HuH-7.5 (cell line): ENCODE results near the gene KLK2.
A peak's percentile ranks its signal among the peaks of the same experiment; 100 is the strongest.
"Not testable (repeated sequence)": the region's sequence is repeated elsewhere in the genome, so short reads cannot be mapped to it uniquely, and the experiment has no call there.

Experiments used
- DNase-seq: peaks from one replicate; pipeline ENCODE4 v3.0.0; 2011; ENCODE audit warnings: low spot score

Gene KLK2

DNA sequence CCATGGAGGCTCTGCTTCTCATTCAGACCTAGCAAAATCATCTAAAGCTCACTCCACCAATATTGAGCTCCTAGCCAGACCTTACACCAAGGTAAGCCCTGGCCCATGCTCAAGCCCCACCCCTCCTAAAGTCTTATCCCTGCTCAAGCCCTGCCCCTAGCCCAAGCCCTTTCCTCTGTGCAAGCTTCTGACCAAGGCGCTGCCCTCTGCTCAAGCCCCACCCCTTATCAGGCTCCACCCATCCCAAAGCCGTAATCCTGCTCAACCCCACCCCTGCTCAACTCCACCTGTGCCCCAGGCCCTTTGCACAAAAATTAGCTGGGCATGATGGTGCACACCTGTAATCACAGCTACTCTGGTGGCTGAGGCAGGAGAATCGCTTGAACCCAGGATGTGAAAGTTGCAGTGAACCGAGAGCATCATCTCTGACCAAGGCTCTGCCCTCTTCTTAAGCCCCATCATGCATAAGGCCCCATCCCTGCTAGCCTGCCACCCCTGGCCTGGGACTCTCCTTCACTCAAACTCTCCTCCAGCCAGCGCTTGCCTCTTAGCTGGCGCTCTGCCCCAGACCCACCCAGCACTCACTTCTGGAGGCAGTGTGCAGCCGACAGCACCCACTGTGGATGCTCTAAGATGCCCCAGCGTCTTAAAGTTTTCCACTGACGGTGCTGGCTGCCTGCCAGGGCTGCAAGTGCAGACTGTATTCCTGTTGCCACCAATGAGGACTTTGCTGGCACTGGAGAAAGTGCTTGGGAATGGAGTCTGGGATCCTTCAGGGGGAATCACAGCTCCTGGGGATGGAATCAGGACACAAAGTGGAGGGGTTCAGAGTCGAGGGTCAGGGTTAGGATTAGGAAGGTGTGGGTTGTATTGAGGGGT, 21.5 kb downstream of the KLK2 start:
- no peak for DNase-seq

DNA sequence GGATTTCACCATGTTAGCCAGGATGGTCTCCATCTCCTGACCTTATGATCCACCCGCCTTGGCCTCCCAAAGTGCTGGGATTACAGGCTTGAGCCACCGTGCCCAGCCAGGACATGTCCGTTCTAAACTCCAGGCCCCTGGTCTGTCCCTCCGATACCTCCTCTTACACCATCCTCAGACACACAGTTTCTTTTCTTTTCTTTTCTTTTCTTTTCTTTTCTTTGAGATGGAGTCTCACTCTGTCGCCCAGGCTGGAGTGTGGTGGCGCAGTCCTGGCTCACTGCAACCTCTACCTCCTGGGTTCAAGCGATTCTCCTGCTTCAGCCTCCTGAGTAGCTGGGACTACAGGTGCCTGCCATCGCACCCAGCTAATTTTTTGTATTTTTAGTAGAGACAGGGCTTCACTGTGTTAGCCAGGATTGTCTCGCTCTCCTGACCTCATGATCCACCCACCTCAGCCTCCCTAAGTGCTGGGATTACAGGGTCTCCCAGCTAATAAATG, 22.9 kb downstream of the KLK2 start:
- DNase-seq, result not testable (repeated sequence)

DNA sequence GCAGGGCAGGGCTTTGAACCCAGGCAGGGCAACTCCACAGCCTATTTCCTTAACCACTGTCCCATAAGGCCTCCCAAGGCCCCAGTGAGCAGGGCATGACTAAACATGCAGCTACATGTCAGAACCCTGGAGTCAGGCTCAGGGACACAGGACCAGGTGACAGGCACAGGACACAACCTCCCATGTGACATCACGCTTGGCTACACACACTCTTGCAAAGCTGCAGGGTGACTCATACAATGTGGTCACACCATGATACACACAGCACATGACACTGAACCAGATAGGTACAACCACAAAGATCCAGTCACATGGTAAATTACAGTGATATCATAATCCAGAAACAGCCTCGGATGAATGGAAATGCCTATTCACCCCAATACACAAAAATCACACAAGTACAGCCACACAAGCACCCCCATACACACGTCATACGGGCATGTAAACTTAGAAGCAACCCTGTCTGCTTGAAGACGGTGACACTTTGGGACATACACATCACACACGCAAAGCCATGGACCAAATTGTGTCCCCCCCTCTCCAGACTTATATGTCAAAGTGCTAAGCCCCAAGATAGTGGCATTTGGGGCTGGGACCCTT, 23.5 kb downstream of the KLK2 start:
- no peak for DNase-seq

DNA sequence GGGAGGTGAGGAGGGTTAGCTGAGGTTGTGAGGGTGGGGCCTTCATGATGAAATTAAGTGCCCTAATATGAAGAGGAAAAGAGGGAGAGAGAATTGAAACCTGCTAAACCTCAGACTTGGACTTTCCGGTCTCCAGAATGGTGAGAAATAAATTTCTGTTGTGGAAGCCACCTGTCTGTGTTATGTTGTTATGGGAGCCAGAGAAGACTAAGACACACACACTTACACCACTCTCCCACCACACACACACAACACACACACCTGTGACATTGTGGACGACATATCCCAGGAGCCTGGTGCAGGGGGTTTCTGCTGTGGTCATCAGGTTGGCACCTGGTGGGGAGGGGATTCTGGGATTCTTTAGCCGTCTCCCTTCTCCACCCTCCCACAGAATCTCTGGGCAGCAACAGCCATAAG, 24.0 kb downstream of the KLK2 start:
- DNase-seq, result no peak

DNA sequence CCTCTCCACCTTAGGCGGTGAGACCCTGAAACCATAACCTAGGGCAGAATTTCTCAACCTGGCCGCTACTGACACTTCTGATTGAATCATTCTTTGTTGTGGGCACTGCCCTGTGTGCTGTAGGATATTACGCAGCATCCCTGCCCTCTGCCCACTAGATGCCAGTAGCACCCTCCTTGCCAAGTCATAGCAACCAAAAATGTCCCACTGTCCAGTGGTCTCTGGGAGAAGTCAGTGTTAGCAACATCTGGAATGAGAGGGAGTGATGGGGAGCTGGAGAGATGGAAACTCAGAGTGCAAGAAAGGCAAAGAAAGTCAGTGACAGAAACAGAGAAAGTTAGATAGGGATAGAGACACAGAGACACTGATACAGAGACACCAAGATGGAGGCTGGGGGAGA, 24.4 kb downstream of the KLK2 start:
- DNase-seq, result no peak

DNA sequence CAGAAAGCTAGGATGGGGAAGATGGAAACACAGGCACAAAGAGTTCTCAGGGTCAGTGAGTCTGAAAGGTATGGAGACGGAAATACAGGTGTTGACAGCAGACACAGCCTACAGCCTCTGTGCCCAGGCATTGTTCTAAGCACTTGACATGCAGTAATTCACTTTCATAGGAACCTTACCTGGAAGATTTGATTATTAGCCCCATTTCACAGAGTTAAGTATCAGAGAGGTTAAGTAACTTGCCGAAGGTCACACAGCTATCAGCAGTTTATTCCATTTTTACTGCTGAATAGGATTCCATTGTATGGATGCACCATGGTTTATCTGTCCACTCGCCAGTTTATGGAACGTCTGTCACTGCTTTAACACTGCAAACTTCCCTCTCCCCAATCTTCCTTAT, 24.8 kb downstream of the KLK2 start:
- DNase-seq, result no peak

DNA sequence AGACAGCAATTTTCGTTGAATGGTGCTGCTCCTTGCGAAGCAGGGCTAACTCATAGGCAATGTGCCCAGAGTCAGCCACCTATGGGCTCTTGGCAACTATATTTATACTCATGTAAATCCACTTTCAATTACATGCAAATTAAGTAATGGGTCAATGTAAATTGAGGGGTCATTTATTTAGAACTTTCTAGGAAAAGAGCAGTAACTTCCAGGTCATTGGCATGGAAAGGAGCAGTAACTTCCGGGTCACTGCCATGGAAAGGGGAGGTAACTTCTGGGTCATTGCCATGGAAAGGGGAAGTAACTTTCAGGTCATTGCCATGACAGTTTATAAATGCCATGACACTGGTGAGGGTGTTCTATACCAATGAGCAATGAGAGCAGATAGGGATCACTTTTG, 26.3 kb downstream of the KLK2 start:
- no peak for DNase-seq

DNA sequence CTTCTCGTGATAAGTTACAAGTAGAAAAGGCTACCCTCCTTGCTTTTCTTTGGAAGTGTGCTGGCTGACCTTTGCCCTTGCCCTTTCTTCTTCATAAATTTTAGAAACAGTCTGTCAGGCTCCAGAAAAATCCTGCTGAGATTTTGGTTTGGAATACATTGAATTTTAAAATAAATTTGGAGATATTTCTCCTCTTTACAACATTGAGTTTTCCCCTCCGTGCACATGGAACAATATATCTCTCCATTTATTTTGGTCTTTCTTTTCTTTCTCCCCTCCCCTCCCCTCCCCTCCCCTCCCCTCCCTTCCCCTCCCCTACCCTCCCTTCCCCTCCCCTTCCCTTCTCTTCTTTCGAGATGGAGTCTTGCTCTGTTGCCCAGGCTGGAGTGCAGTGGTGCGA, 29.4 kb downstream of the KLK2 start:
- DNase-seq, result no peak

DNA sequence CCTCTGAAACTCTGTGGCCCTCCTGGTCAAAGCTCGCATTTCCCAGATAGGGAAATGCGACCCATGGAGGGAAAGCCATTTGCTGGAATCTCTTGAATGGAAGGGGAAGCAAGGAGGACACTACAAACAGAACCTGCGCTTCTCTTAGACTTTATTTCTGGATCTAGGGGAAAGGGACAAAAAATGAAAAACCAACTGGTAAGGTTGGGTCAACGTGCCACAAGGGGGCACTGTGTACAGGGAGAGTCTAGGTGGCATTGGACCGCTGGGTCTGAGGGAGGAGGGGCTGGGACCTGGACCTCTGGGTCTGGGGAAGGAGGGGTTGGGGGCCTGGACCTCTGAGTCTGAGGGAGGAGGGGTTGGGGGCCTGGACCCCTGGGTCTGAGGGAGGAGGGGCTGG, 33.0 kb downstream of the KLK2 start:
- no peak for DNase-seq

DNA sequence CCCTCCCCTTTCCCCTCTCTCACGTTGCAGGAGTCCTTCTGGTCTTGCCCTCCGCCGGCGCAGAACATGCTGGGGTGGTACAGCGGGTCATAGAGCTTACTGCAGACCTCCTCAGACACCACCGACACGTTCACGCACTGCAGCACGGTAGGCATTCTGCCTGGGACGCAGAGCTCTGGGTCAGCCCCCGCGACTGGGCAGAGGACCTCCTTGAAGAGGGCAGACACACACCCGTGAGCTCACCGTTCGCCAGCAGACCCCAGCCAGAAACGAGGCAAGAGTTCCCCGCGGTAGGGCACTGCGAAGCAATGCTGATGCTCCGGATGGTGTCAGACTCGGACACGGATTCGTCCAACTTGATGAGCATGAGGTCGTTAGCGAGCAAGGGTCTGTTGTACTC, 35.1 kb downstream of the KLK2 start:
- no peak for DNase-seq

DNA sequence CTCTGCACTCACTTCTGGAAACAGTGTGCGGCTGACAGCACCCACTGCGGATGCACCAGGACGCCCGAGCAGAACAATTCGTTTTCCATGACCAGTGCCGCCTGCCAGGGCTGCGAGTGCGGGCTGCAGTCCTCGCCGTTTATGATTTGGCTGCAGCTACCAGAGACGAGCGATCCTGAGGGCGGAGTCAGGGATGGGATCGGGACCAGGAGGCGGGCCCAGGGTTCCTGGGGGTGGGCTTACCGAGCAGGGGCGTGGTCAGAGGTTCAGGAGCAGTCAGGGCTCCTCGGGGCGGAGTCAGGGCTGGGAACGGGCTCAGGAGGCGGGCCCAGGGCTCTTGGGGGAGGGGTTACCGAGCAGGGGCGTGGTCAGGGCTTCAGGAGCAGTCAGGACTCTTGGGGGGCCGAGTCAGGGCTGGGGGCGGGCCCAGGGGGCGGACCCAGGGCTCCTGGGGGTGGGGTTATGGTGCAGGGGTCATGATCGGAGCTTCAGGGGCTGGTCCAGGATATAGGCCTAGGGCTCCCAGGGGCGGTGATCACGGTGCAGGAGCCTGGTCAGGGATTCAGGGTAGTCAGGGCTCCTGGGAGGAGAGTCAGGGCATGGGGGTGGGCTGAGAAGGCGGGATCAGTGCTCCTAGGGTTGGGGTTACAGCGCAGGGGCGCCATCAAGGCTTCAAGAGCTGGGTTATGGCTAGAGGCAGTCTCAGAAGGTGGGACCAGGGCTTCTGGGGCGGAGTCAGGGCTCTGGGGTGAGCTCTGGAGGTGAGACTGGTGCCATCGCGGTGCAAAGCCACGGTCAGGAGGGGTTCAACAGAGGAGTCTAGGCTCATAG, 36.2 kb downstream of the KLK2 start:
- no peak for DNase-seq

DNA sequence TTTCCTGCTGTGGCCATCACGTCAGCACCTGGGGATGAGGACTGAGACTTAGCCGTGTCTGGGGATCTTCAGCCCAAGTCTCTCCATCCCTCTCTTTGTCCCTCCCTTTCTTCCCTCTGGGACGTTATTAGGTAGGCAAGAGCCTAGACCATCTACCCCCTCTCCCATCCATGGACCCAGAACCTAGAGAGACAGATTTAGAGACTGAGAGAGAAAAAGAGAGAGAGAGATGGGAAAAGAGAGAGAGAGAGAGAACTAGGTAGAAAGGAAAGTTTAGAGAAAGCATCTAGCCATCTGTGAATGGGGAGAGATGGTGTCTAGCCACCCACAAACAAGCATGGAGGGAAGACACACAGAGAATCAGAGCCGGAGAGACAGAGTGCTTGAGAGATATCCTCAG, 37.5 kb downstream of the KLK2 start:
- DNase-seq, result no peak

DNA sequence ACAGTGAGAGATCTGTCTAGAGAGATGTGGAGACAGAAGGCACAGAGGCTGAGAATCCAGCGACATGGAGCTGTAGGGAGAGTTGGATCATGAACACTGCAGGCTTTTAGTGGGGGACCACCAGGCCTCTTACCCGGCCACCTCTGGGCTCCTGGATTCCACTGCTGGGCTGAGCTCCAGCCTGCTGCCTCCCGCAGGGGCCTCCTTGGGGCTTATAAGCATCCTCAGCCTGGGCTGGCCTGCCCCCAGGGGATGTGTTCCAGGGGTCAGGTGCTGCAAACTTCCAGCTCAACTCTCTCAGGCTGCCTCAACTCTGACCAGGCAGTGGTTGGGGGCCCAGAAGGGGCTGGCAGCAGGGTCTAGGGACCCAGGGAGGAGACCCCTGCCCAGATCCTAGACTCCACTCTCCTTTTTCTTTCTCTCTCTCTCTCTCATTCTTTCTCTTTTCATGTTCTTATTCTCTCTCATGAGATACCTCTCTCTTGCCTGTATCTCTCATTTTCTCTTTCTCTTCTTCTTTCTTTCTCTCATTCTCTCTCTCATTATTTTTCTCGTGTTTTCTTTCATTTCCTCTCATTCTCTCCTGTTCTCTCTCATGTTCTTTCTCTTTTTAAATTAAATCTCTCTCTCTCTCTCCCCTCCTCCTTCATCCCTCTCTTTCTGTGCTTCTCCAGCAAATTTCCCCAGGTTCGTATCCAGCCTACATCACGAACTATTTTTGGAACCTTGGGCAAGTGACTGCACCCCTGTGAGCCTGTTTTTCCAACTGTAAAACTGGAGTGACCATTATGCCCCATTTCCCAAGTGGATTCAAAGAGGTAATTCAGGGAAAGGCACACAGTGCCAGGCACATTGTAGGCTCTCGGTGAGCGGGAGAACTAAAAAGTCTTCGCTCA, 38.2 kb downstream of the KLK2 start, which contains the start of gene KLK4:
Gene KLK4 (minus strand): TSS at position 190 of the 896 bp plus-strand sequence. CDS start 657 bp downstream, outside the sequence.
- DNase-seq, result no peak

DNA sequence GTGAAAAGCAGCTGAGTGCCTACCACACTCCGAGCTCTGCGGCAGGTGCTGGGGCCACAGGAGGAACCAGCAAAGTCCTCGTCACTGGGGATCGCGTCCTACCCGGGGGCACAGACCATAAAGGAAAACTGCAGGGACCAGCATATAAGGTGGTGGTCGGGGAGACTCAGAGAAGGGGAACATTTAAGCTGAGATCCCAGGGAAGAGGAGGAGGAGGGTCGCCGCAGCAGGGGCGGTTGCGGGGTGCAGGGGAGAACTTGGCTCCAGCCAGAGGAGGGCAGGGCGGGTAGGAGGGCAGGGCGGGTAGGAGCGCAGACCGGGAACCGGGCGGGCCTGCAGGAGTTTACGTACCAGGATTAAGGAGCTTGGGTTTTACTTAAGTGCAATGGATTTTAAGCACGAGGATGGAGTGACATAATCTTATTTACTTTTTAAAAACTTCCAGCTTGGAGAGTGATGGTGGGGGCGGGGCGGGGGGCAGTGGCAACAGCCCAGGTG, 38.9 kb downstream of the KLK2 start:
- no peak for DNase-seq

DNA sequence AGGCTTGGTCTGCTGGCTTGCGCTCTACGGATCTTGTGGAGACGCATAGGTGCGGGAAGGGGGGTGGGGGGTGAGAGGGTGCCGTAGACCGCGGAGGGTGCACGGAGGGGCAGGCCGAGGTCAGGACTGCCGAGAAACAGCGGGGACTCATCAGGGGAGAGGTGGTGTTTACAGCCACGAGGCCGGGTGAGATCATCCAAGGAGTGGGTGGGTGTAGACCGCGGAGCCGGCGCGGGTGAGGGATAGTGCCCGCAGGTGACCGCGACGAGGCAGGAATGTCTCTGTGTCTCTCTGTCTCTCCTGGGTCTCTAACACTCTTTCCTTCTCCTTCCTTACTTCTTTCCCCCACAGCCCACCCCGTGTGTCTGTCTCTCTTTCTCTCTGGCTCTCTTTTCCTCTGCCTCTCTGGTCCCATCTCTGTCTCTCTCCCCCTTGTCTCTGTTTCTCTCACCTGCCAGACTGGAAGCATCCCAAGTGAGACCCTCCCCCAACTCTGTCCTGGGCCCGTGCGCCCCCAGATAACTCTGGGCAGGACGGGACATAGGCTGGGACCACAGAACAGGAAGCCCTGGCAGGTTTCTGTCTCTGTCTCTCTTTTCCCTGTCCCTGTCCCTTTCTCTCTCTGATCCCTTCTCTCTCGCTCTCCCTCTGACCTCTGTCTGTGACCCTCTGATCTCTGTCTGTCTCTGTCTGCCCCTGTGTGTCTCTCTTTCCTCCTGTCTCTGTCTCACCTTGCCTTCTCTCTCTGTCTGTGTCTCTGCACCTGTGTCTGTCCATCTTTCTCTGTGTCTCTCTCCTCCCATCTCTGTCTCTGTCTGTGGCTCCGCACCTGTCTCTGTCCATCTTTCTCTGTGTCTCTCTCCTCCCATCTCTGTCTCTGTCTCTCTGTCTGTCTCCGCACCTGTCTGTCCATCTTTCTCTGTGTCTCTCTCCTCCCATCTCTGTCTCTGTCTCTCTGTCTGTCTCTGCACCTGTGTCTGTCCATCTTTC, 39.8 kb downstream of the KLK2 start:
- no peak for DNase-seq

DNA sequence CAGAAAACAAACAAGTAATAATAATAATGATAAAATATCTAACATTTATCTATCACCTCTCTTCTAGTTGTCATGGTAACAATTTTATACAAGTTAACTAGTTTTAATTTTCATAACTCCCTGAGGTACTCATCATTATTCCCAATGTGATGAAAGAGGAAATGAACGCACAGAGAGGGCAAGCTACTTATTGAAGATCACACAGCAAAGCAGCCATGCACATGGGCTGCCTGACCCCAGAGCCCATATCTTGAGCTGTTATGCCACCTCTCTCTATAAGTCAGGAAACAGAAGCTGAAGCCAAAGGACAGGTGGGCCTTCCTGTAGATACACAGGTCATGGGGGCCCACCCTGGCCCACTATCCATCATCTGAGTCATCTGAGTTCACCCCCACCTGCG, 42.8 kb downstream of the KLK2 start:
- no peak for DNase-seq

DNA sequence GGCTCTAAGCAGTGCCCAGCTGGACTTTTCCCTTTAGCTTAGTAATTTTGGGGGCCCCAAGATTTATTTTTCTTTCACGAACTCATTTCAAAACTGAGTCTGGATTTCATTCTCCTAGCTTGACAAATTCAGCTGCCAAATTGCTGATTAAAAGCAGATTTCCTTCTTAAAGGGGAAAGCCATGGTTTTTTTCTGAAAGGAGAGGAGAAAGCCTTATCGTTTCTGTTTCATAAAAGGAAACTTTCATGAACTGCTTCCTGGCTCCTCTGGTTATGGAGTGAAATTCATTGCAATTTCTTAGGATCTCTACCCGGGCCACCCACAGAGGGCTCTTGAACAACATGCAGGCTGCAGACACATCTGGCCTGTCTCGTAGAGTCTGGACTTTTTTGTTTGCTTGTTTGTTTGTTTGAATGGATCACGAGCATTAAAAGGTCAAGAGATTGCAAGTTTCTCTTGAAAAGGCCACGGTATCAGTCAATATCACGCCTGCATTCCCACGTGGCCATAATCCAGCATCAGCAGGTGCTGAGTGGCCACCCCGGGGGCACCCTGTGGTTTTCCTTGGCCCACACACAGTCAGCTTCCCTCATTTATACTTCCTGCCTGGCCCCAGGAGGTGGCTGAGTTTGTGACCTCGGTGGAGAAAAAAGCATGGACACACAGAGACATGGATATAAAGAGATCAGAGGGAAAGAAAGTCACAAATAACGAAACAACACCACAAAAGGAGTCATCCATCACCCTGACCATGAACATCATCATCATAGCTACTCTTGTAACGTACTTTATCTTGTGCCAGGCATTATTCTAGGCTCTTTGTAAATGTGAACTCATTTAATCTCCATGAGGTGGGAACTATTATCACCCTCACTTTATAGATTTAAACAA, 48.4 kb downstream of the KLK2 start:
- no peak for DNase-seq

DNA sequence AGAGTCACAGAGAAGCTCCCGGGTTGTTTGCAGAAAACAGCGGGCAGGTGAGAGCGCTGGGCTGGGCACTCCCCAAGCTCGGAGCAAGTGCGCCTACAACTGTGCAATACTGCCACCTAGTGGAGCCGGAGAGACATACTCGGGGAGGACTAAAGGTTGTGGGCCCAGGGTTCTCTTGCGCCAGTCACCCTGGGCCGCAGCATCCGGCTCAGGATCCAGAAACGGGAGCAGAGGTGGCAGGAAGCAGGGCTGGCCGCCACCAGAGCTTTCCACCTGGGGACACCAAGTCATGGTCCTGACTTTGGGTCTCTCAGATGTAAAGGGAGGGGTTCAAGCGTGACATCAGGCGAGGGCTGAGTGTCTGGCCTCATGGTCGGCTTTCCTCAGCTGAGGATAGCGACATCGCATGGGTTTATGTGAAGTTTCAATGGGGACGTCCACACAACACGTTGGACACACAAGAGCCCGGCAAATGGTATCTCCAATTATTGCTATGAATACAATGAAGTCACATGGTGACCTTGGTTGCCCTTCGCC, 49.1 kb downstream of the KLK2 start:
- DNase-seq, result peak; percentile 77

DNA sequence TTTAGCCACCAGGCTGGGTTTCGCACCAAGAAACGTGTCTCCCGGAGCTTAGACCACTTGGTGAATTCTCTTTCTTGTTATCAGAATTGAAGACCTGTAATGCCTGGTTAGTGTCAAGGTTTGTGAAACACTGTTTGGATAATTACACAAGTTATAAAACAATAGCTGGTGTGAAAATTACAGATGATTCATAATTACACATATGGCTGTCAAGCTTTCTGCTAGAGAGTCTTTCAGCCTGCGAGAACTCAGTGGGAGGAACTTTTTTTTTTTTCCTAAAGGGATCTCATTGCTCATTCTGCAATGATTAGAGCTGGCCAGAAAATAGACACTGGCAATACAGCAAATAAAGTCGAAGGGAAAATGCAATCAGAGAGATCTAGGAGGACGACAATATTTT, 51.3 kb downstream of the KLK2 start:
- no peak for DNase-seq
